HepG2 (cell line): ENCODE data around the gene ATP1B2. TPM values are rescaled to one million over a fixed set of nuclear protein-coding genes. Genes with fewer than 3 reads are reported as not detected.
A peak's percentile ranks its signal among the peaks of the same experiment; 100 is the strongest.

Experiments used
- BRCA1 ChIP-seq: sonication (generic); formaldehyde crosslinking; IDR thresholded peaks from 2 replicates; pipeline ENCODE4 v1.4.0; 2020; ENCODE audit warnings: missing genetic modification reagents
- ESRRA ChIP-seq: sonication (generic); formaldehyde crosslinking; IDR thresholded peaks from 2 replicates; pipeline ENCODE4 v1.5.1; 2020; ENCODE audit warnings: mild to moderate bottlenecking, low read depth, missing genetic modification reagents
- FOSL2 ChIP-seq: sonication (generic); formaldehyde crosslinking; IDR thresholded peaks from 2 replicates; pipeline ENCODE4 v1.4.0; 2020; ENCODE audit warnings: missing genetic modification reagents
- FOXP4 ChIP-seq: sonication (generic); formaldehyde crosslinking; IDR thresholded peaks from 2 replicates; pipeline ENCODE4 v1.4.0; 2020; ENCODE audit warnings: missing genetic modification reagents
- ISL2 ChIP-seq: sonication (generic); formaldehyde crosslinking; IDR thresholded peaks from 2 replicates; pipeline ENCODE4 v1.5.0; 2020; ENCODE audit warnings: missing genetic modification reagents
- NFKB2 ChIP-seq: sonication (generic); formaldehyde crosslinking; IDR thresholded peaks from 2 replicates; pipeline ENCODE4 v1.4.0; 2020; ENCODE audit warnings: missing genetic modification reagents, borderline replicate concordance
- NKX3-1 ChIP-seq: sonication (generic); formaldehyde crosslinking; IDR thresholded peaks from 2 replicates; pipeline ENCODE4 v1.5.0; 2020; ENCODE audit warnings: missing genetic modification reagents
- RBM39 ChIP-seq: fragments of 200-400 bp; formaldehyde crosslinking; IDR thresholded peaks from one replicate; pipeline ENCODE4 v1.6.1; 2018; ENCODE audit warnings: antibody characterized with exemption, mild to moderate bottlenecking, low read depth, low read length; ENCODE audit not compliant: poor library complexity, severe bottlenecking
- REXO4 ChIP-seq: sonication (generic); formaldehyde crosslinking; IDR thresholded peaks from 2 replicates; pipeline ENCODE4 v1.8.0; 2022; ENCODE audit warnings: missing genetic modification reagents, mild to moderate bottlenecking, borderline replicate concordance
- SIN3B ChIP-seq: fragments of 150-350 bp; IDR thresholded peaks from 2 replicates; pipeline ENCODE4 v1.6.1; 2014; ENCODE audit warnings: low read length
- SIX1 ChIP-seq: sonication (generic); formaldehyde crosslinking; IDR thresholded peaks from 2 replicates; pipeline ENCODE4 v1.4.0; 2020; ENCODE audit warnings: missing genetic modification reagents, borderline replicate concordance
- SOX13 ChIP-seq, 3 experiments: fragments of 450-650 bp in 1 of 3; sonication (generic) in 1 of 3; formaldehyde crosslinking in 1 of 3; IDR thresholded peaks in 2 of 3; conservative IDR thresholded peaks in 1 of 3; 2 replicates each; pipeline versions ENCODE4 v1.5.0 to v1.6.1; 2016 to 2020; ENCODE audit warnings: antibody characterized with exemption in 1 of 3, mild to moderate bottlenecking in 1 of 3, missing compliant biosample characterization in 1 of 3, missing genetic modification reagents in 1 of 3, moderate library complexity in 1 of 3
- ZFP36L2 ChIP-seq: sonication (generic); formaldehyde crosslinking; IDR thresholded peaks from 2 replicates; pipeline ENCODE4 v1.4.0; 2020; ENCODE audit warnings: missing genetic modification reagents
- ZGPAT ChIP-seq: IDR thresholded peaks from 2 replicates; pipeline ENCODE4 v1.6.1; 2016; ENCODE audit warnings: mild to moderate bottlenecking
- ZNF180 ChIP-seq: sonication (generic); formaldehyde crosslinking; IDR thresholded peaks from 2 replicates; pipeline ENCODE4 v1.4.0; 2020; ENCODE audit warnings: low read depth, missing genetic modification reagents, borderline replicate concordance
- ZNF280B ChIP-seq: sonication (generic); formaldehyde crosslinking; IDR thresholded peaks from 2 replicates; pipeline ENCODE4 v1.5.0; 2020; ENCODE audit warnings: missing genetic modification reagents, mild to moderate bottlenecking, borderline replicate concordance
- ZNF3 ChIP-seq: IDR thresholded peaks from 2 replicates; pipeline ENCODE4 v1.7.0; 2017; ENCODE audit warnings: inconsistent platforms
- ZNF691 ChIP-seq: sonication (generic); formaldehyde crosslinking; IDR thresholded peaks from 2 replicates; pipeline ENCODE4 v1.4.0; 2020; ENCODE audit warnings: missing genetic modification reagents, low read depth, mild to moderate bottlenecking, borderline replicate concordance
- ZNF775 ChIP-seq: sonication (generic); formaldehyde crosslinking; IDR thresholded peaks from 2 replicates; pipeline ENCODE4 v1.4.0; 2020; ENCODE audit warnings: missing genetic modification reagents, mild to moderate bottlenecking, moderate library complexity, borderline replicate concordance
- ZNF841 ChIP-seq: sonication (generic); formaldehyde crosslinking; IDR thresholded peaks from 2 replicates; pipeline ENCODE4 v1.8.1; 2023; ENCODE audit warnings: missing genetic modification reagents, borderline replicate concordance
- ZNF891 ChIP-seq: sonication (generic); formaldehyde crosslinking; IDR thresholded peaks from 2 replicates; pipeline ENCODE4 v1.5.0; 2020; ENCODE audit warnings: mild to moderate bottlenecking, missing genetic modification reagents
- polyA plus RNA-seq, 8 experiments: library from polyadenylated mRNA; depleted of rRNA in 3 of 8; stranded (reverse) in 7 of 8; unstranded in 1 of 8; fragments of >200 nt; fragmentation: Illumina TruSeq in 4 of 8; extraction: Trizol in 4 of 8; gene quantifications; 2 replicates each; pipeline versions ENCODE4 v1.2.1 to v1.2.3, GENCODE V29; 2011 to 2016; ENCODE audit warnings: low read depth in 4 of 8, missing spikeins in 1 of 8, mixed read lengths in 1 of 8; ENCODE audit not compliant: insufficient read depth in 1 of 8
- total RNA-seq, 5 experiments: library from RNA; depleted of rRNA; stranded (reverse); fragments of >200 nt; fragmentation: Illumina TruSeq; extraction: Trizol; gene quantifications; 2 replicates each; pipeline ENCODE4 v1.2.3, GENCODE V29; 2016; ENCODE audit warnings: low read depth in 1 of 5
- TF ChIP-seq, protein P1 (sequence below): sonication (generic); formaldehyde crosslinking; IDR thresholded peaks from 2 replicates; pipeline ENCODE4 v1.5.1; 2020; ENCODE audit warnings: missing genetic modification reagents, mild to moderate bottlenecking, borderline replicate concordance

ATP1B2 gene
- total and polyA plus RNA-seq, 2 of the 13 experiments (the other 11 are each of a cell fraction or from before 2014, with no cell fraction given), result not detected

DNA sequence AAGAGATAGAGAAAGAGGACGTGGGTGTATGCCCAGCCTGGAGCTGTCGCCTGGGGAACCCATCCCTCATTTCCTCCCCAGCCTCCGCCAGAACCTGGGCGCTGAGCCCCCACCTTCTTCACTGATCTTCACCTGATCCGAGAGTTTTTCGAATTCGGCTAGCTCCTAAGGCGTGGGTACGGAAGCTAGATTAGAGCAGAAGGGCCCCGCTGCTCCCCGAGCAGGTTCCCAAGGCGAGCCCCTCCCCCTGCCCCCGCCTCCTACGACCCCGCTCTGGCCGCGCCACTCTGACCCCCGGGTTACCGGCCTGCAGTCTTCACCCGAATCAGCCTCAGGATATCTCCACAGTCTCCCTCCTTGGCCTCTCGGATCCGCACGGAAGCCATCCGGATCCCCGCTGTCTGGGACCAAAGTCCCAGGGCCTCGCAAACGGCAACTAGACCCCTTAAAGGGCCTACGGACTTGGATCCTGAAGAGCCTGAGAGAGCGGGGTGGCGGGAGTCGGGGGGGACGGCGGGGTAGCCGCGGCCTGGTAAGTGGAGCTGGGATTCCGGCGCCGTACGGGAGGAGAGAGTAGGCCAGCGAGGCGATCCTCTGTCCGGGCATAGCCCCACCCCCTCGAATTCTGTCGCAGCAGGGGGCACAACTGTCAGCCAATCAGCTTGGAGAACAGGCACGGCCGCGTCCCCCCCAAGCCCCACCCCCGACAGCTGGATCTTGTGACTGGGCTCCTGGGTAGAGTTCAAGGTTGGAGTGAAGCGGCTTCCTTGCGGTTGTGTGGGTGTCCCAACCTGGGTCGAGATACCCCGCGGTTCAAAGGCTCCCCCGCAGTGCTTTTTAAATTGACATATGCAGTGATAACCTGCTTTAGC, 23.2 kb upstream of the ATP1B2 start, which contains the start of gene SAT2 (continued):
- TF ChIP-seq ZNF280B (CRISPR knock-in tag) (no peak), ZNF180 (CRISPR knock-in tag) (no peak), ZNF891 (CRISPR knock-in tag) (no peak), ISL2 (peak; percentile 69), REXO4 (no peak), SOX13 (IDR thresholded peaks at IDR 0.05) (no peak), SOX13 (CRISPR knock-in tag; conservative IDR thresholded peaks at IDR 0.05 in 1 of 2, IDR thresholded peaks at IDR 0.05 in 1 of 2) (peak in 1 of 2 experiments; percentile 27; a peak in 1 of 4 replicates), ZNF3 (no peak), ZGPAT (peak; percentile 76), RBM39 (no peak), ZNF775 (CRISPR knock-in tag) (no peak), FOXP4 (CRISPR knock-in tag) (peak; percentile 58), FOSL2 (peak; percentile 38), NFKB2 (CRISPR knock-in tag) (peak; percentile 66; the same call in 1 of the 2 replicates), ZNF691 (CRISPR knock-in tag) (no peak), ZNF841 (CRISPR knock-in tag) (no peak), SIN3B (no peak), BRCA1 (CRISPR knock-in tag) (peak; percentile 69; the same call in 1 of the 2 replicates), ESRRA (CRISPR knock-in tag) (peak; percentile 70), SIX1 (CRISPR knock-in tag) (no peak), NKX3-1 (CRISPR knock-in tag) (peak; percentile 22; the same call in 1 of the 2 replicates), ZFP36L2 (no peak)
- TF ChIP-seq, protein P1, sequence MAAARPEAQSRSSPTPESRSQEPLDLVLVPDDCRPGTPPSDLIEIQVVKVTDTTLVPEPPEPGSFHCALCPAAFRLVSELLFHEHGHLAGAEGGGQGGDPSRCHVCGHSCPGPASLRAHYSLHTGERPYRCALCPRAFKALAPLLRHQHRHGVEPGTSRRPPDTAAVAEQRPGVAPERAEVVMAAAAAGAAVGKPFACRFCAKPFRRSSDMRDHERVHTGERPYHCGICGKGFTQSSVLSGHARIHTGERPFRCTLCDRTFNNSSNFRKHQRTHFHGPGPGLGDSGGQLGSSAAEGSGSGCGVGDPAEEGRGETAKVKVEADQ (CRISPR knock-in tag), result peak; percentile 12; the same call in 1 of the 2 replicates
